D721Med (cell line): ENCODE data around the gene IQGAP2.

ENCODE experiments used
- DNase-seq: peaks from one replicate; pipeline ENCODE4 v3.0.0; 2011; ENCODE audit warnings: low spot score; ENCODE audit not compliant: insufficient read length
- FAIRE-seq: peaks from 2 replicates; lab custom pipeline; 2011; peaks lifted over from hg19 to GRCh38; lab: Jason Lieb, UNC
- TF ChIP-seq, protein P1 (sequence below): IDR thresholded peaks from 2 replicates; pipeline ENCODE4 v1.5.1; 2012; ENCODE audit warnings: mild to moderate bottlenecking, control low read depth; ENCODE audit not compliant: insufficient read depth; ENCODE audit errors: missing control alignments

Gene IQGAP2

DNA sequence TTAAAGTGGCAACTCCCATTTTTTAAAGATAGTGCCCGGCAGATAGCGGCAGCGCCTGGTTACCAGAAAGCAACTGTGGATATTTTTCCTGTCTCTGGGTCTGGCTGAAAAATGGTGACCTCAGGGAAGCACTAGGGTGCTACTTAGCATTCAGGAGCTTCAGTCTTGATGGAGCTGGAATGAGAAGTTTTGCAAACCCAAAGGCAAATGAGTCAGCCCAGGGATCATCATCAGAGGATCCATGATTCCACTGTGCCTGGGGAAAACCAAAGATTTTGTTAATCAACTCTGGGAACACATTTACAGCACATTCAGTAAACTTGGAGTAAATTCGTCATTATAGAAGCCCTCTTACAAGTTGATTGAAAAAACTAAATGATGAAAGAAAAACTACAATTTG is 339.5 kb downstream of the IQGAP2 start:
- TF ChIP-seq, protein P1, sequence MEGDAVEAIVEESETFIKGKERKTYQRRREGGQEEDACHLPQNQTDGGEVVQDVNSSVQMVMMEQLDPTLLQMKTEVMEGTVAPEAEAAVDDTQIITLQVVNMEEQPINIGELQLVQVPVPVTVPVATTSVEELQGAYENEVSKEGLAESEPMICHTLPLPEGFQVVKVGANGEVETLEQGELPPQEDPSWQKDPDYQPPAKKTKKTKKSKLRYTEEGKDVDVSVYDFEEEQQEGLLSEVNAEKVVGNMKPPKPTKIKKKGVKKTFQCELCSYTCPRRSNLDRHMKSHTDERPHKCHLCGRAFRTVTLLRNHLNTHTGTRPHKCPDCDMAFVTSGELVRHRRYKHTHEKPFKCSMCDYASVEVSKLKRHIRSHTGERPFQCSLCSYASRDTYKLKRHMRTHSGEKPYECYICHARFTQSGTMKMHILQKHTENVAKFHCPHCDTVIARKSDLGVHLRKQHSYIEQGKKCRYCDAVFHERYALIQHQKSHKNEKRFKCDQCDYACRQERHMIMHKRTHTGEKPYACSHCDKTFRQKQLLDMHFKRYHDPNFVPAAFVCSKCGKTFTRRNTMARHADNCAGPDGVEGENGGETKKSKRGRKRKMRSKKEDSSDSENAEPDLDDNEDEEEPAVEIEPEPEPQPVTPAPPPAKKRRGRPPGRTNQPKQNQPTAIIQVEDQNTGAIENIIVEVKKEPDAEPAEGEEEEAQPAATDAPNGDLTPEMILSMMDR, result no peak
- DNase-seq (no peak), FAIRE-seq (no peak)

DNA sequence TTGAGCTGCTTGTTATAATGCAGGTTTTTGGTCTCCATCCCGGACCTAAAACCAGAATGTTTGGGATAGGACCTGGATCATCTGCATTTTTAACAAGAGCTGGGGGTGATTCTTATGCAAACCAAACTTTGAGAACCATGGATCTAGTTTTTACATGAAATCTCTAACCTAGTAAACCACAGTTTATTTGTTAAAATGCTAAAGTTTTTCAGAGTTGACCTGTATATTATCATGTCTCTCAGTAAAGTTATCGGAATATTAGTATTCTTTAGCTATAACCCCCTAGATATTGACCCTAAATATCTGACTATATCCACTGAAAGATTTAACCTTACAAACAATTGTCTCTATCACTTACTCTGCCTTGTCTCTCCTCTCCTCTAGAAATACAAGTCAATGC is 341.5 kb downstream of the IQGAP2 start:
- FAIRE-seq (no peak), DNase-seq (no peak)
- TF ChIP-seq, protein P1, result no peak

GRCh38 chr5:76745670-76746069 is 342.6 kb downstream of the IQGAP2 start:
- TF ChIP-seq, protein P1, result no peak
- DNase-seq (no peak), FAIRE-seq (no peak)

GRCh38 chr5:76746677-76747076 is 343.6 kb downstream of the IQGAP2 start:
- TF ChIP-seq, protein P1, result peak; percentile 1
- no peak for DNase-seq
- no peak for FAIRE-seq

GRCh38 chr5:76747706-76748105 is 344.6 kb downstream of the IQGAP2 start:
- TF ChIP-seq, protein P1, result no peak
- no peak for DNase-seq
- no peak for FAIRE-seq

DNA sequence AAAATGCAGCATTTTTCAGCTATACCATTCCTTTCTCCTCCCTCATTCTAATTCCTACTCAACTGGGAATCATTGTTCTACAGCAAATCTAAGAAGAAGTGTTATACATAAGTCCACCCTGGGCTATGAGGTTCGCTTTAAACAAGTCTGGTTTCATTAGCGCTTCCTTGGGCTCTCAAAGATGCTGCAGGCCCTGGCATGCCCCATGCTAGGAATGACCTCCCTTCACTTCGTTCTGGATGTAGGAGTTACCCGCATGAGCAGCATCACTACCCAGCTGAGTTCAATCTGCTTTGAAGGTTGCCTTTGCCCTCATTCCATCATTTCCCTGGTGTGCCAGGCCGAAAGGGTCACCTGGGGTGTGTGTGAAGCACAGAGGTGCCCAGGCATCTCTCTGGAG is 348.2 kb downstream of the IQGAP2 start:
- TF ChIP-seq, protein P1, result no peak

DNA sequence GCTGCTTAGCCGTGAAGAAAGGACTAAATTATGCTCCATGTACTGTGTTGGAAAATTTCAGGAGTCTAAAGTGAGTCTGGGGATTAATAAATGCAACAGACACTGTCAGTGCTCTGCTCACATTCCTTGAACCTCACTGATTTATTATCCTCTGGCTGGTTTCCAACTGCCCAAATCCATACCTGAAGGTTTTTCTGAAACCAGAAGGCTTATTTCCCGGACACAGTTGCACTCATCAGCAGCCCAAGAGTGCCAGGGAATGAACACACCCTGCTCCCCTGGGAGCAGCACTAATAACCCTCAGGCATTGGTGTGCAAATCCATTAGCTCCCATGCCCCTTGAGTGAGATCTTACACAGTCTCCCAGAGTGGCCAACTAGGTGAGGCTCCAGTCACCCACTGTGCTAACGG is 351.6 kb downstream of the IQGAP2 start:
- TF ChIP-seq, protein P1, result no peak
- no peak for FAIRE-seq

More for the DNA sequence above, 348.2 kb downstream of the IQGAP2 start:
- DNase-seq, result no peak
- FAIRE-seq, result no peak

More for the DNA sequence above, 351.6 kb downstream of the IQGAP2 start:
- no peak for DNase-seq
